Measurements from ENCODE around the gene MGAT4D. TPM values are rescaled to one million over a fixed set of nuclear protein-coding genes. Genes with fewer than 3 reads are reported as not detected.
A peak's percentile ranks its signal among the peaks of the same experiment; 100 is the strongest.

MGAT4D gene
- polyA plus RNA-seq (2013): not detected

GRCh38 chr4:140497747-140498636, at the start of gene MGAT4D:
TSS of gene MGAT4D (minus strand) at chr4:140498293. CDS start at chr4:140498222, 71 bp downstream.
- 2% methylated on average over 60 of the region's 68 CpGs for WGBS (ENCODE audit: insufficient coverage)
- no peak within 1 kb of the TSS for H3K27ac ChIP-seq (ENCODE audit: insufficient read depth in 1 of 2, low read depth in 1 of 2, low read length in 2 of 2, poor library complexity in 1 of 2, severe bottlenecking in 2 of 2)
- ChIA-PET CTCF (interaction anchor here (1.5 kb wide), 1 partner anchor 70 kb away, joined by 7 read pairs; the partner anchor contains the start of gene CLGN), POLR2A (no interaction called here)
- H3K27me3 ChIP-seq (replicated peaks in 2 of 5; ENCODE audit: control insufficient read depth in 4 of 5, insufficient read depth in 5 of 5, low read length in 4 of 5): peaks cover 7 to 47% (median 23%) of the 10 kb centered on the region in 5 experiments
- no peaks in the 10 kb centered on the region for H3K36me3 ChIP-seq (ENCODE audit: control insufficient read depth in 4 of 4, insufficient read depth in 4 of 4, low read length in 3 of 4)
- DNase-seq: peak in 2 of 3 donors; percentile 28 to 48
- peaks cover 0 to 10% (median 8%) of the 10 kb centered on the region in 4 experiments for H3K4me1 ChIP-seq (ENCODE audit: control extremely low read depth in 1 of 4, control insufficient read depth in 4 of 4, insufficient read depth in 4 of 4, low read length in 3 of 4)
- peak within 1 kb of the TSS; percentile 17 to 74 (median 54) for H3K4me3 ChIP-seq (ENCODE audit: control insufficient read depth in 1 of 7, extremely low read depth in 1 of 7, insufficient read depth in 4 of 7, low read depth in 2 of 7, low read length in 6 of 7)
- H3K9me3 ChIP-seq (ENCODE audit: control extremely low read depth in 1 of 5, control insufficient read depth in 4 of 5, insufficient read depth in 2 of 5, low read depth in 1 of 5, low read length in 4 of 5): no peaks in the 10 kb centered on the region

GRCh38 chr4:140533951-140534480, 35.9 kb upstream of the MGAT4D start:
- H3K4me1 ChIP-seq (ENCODE audit: control extremely low read depth in 1 of 4, control insufficient read depth in 4 of 4, insufficient read depth in 4 of 4, low read length in 3 of 4): no peaks in the 10 kb centered on the region
- no peak for DNase-seq
- ChIA-PET POLR2A (no interaction called here), CTCF (no interaction called here)
- H3K27me3 ChIP-seq (replicated peaks in 2 of 5; ENCODE audit: control insufficient read depth in 4 of 5, insufficient read depth in 5 of 5, low read length in 4 of 5): no peaks in the 10 kb centered on the region
- H3K27ac ChIP-seq (ENCODE audit: insufficient read depth in 1 of 2, low read depth in 1 of 2, low read length in 2 of 2, poor library complexity in 1 of 2, severe bottlenecking in 2 of 2): no peak overlapping the region
- H3K36me3 ChIP-seq (ENCODE audit: control insufficient read depth in 4 of 4, insufficient read depth in 4 of 4, low read length in 3 of 4): peaks cover 7 to 29% (median 14%) of the 10 kb centered on the region in 4 experiments
- H3K4me3 ChIP-seq (ENCODE audit: control insufficient read depth in 1 of 7, extremely low read depth in 1 of 7, insufficient read depth in 4 of 7, low read depth in 2 of 7, low read length in 6 of 7): no peak overlapping the region
- H3K9me3 ChIP-seq (ENCODE audit: control extremely low read depth in 1 of 5, control insufficient read depth in 4 of 5, insufficient read depth in 2 of 5, low read depth in 1 of 5, low read length in 4 of 5): no peaks in the 10 kb centered on the region
- 100% methylated on average over 2 of the region's 4 CpGs for WGBS (ENCODE audit: insufficient coverage)

DNA sequence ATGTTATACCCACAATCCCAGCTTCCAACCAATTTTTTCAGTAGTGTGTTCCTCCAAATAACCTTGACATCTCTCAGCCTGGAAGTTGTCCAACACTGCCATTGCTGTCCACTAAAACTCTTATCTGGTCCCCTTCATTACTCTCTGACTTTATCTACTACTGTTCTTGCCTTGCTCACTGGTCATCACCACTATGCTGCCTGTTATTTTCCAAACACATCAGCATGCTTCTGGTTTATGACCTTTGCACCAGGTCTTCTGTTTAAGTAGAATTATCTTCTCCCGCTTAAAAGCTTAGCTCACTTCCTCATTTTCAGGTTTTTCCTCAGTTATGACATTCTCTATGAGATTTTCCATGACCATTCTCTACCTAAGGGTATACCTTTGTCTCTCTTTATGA, 31.3 kb upstream of the MGAT4D start:
- no peak overlapping the region for H3K4me3 ChIP-seq (ENCODE audit: control insufficient read depth in 1 of 7, extremely low read depth in 1 of 7, insufficient read depth in 4 of 7, low read depth in 2 of 7, low read length in 6 of 7)
- no peaks in the 10 kb centered on the region for H3K27me3 ChIP-seq (replicated peaks in 2 of 5; ENCODE audit: control insufficient read depth in 4 of 5, insufficient read depth in 5 of 5, low read length in 4 of 5)
- ChIA-PET POLR2A (no interaction called here), CTCF (interaction anchor here (1.3 kb wide), 1 partner anchor 14 kb away, joined by 3 read pairs; no protein-coding TSS in a partner anchor)
- H3K9me3 ChIP-seq (ENCODE audit: control extremely low read depth in 1 of 5, control insufficient read depth in 4 of 5, insufficient read depth in 2 of 5, low read depth in 1 of 5, low read length in 4 of 5): peaks cover 0 to 2% (median 0%) of the 10 kb centered on the region in 5 experiments
- H3K4me1 ChIP-seq (ENCODE audit: control extremely low read depth in 1 of 4, control insufficient read depth in 4 of 4, insufficient read depth in 4 of 4, low read length in 3 of 4): peaks cover 0 to 8% (median 5%) of the 10 kb centered on the region in 4 experiments
- DNase-seq: no peak
- H3K27ac ChIP-seq (ENCODE audit: insufficient read depth in 1 of 2, low read depth in 1 of 2, low read length in 2 of 2, poor library complexity in 1 of 2, severe bottlenecking in 2 of 2): no peak overlapping the region
- H3K36me3 ChIP-seq (ENCODE audit: control insufficient read depth in 4 of 4, insufficient read depth in 4 of 4, low read length in 3 of 4): peaks cover 5 to 22% (median 10%) of the 10 kb centered on the region in 4 experiments
- 91% methylated on average over 1 of the region's 1 CpG for WGBS (ENCODE audit: insufficient coverage)

DNA sequence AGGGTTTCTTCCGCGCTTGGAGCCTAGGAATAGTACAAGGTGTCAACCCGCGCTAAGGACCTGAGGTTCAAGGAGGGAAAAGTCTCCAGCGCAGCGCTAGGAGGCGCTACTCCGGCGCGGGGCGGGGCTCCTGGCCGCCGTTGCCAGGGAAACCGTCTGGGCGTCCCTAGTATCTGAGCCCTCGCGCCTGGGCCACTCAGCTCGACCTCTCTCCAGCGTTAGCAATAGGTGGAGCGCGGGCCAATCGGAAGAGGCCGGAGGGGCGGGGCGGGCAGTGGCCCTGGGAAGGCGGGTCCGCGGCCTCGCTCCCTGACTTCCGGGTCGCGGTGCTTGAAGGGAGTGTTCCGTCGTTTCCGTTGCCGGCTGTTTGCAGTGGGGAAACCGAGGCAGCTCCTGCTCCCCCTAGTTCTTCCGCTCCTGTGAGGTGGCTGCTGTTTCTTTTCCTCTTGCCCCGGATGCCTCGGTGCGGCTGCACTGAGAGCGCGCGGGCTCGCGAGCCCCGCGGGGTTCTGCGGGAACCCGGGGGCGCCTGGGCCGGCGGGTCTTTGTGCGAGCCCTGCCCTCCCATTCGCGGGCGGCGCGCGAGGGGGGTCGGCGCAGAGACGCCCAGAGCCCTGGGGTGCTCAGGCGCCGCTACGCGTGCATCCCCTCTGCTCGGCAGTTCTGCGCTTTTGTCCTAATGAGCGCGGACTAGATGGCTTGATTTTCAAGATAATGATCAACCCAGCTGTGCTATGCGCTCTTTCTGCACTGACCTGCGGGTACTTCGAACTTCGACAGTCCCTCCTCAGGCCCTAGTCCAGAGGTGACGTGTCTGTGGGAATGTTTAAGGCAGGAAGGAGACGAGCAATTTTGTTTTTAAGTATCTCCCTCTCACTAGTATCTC, 26.0 kb upstream of the MGAT4D start, which contains the start of gene ELMOD2:
ELMOD2 (plus strand) TSS at position 312 of the 886 bp plus-strand sequence. CDS start 1,261 bp downstream, outside the sequence.
- ChIA-PET CTCF (interaction anchor here (0.6 to 4.1 kb wide), 9 partner anchors 12 to 113 kb away, joined by 3 to 15 read pairs (median 3); no protein-coding TSS in a partner anchor), POLR2A (interaction anchor here (0.6 kb wide), 1 partner anchor 12 kb away, joined by 3 read pairs; no protein-coding TSS in a partner anchor)
- WGBS (ENCODE audit: insufficient coverage): 0% methylated on average over 75 of the region's 77 CpGs
- peak; percentile 97 to 99 (median 99) for DNase-seq
- Histone ChIP-seq H3K4me3 (ENCODE audit: control insufficient read depth in 1 of 7, extremely low read depth in 1 of 7, insufficient read depth in 4 of 7, low read depth in 2 of 7, low read length in 6 of 7) (peak within 1 kb of the TSS; percentile 86 to 98 (median 94)), H3K4me1 (ENCODE audit: control extremely low read depth in 1 of 4, control insufficient read depth in 4 of 4, insufficient read depth in 4 of 4, low read length in 3 of 4) (peaks cover 3 to 13% (median 5%) of the 10 kb centered on the region in 4 experiments), H3K27ac (ENCODE audit: insufficient read depth in 1 of 2, low read depth in 1 of 2, low read length in 2 of 2, poor library complexity in 1 of 2, severe bottlenecking in 2 of 2) (peak within 1 kb of the TSS; percentile 8 to 80), H3K9me3 (ENCODE audit: control extremely low read depth in 1 of 5, control insufficient read depth in 4 of 5, insufficient read depth in 2 of 5, low read depth in 1 of 5, low read length in 4 of 5) (peaks cover 0 to 2% (median 0%) of the 10 kb centered on the region in 5 experiments), H3K27me3 (replicated peaks in 2 of 5; ENCODE audit: control insufficient read depth in 4 of 5, insufficient read depth in 5 of 5, low read length in 4 of 5) (no peaks in the 10 kb centered on the region), H3K36me3 (ENCODE audit: control insufficient read depth in 4 of 4, insufficient read depth in 4 of 4, low read length in 3 of 4) (peaks cover 2 to 11% (median 9%) of the 10 kb centered on the region in 4 experiments)

DNA sequence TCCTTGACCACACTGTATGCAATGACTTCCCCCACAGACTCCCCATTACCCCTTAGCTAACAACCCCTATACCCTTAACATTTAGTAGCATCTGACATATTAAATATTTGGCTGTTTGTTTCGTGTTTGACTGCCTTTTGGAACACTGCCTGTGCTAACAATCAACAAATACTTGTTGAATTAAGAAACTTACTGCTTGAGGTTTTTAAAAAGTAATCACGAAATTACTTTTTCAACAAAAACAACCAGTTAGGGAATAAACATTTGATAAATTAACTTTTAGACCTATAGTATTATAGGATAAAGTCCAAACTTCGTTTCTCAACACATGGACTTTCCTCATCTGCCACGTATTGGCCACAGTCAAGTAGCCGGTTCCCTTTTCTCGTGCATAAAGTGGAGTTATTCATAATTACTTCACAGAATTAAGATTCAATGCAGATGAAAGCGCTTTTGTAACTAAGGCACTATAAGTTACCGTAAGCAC, 25.3 kb upstream of the MGAT4D start:
- no peak for DNase-seq
- H3K27ac ChIP-seq (ENCODE audit: insufficient read depth in 1 of 2, low read depth in 1 of 2, low read length in 2 of 2, poor library complexity in 1 of 2, severe bottlenecking in 2 of 2): no peak overlapping the region
- POLR2A ChIA-PET: no interaction called here

GRCh38 chr4:140515423-140515822, 17.3 kb upstream of the MGAT4D start:
- H3K4me1 ChIP-seq (ENCODE audit: control extremely low read depth in 1 of 4, control insufficient read depth in 4 of 4, insufficient read depth in 4 of 4, low read length in 3 of 4): no peaks in the 10 kb centered on the region
- 0% methylated on average over 1 of the region's 1 CpG for WGBS (ENCODE audit: insufficient coverage)
- H3K9me3 ChIP-seq (ENCODE audit: control extremely low read depth in 1 of 5, control insufficient read depth in 4 of 5, insufficient read depth in 2 of 5, low read depth in 1 of 5, low read length in 4 of 5): no peaks in the 10 kb centered on the region
- no peak overlapping the region for H3K4me3 ChIP-seq (ENCODE audit: control insufficient read depth in 1 of 7, extremely low read depth in 1 of 7, insufficient read depth in 4 of 7, low read depth in 2 of 7, low read length in 6 of 7)
- POLR2A ChIA-PET: no interaction called here
- H3K27ac ChIP-seq (ENCODE audit: insufficient read depth in 1 of 2, low read depth in 1 of 2, low read length in 2 of 2, poor library complexity in 1 of 2, severe bottlenecking in 2 of 2): no peak overlapping the region
- CTCF ChIA-PET: no interaction called here
- peaks cover 0 to 2% (median 0%) of the 10 kb centered on the region in 5 experiments for H3K27me3 ChIP-seq (replicated peaks in 2 of 5; ENCODE audit: control insufficient read depth in 4 of 5, insufficient read depth in 5 of 5, low read length in 4 of 5)
- no peaks in the 10 kb centered on the region for H3K36me3 ChIP-seq (ENCODE audit: control insufficient read depth in 4 of 4, insufficient read depth in 4 of 4, low read length in 3 of 4)
- no peak for DNase-seq

More for the DNA sequence above, 25.3 kb upstream of the MGAT4D start:
- Histone ChIP-seq H3K9me3 (ENCODE audit: control extremely low read depth in 1 of 5, control insufficient read depth in 4 of 5, insufficient read depth in 2 of 5, low read depth in 1 of 5, low read length in 4 of 5) (peaks cover 0 to 2% (median 0%) of the 10 kb centered on the region in 5 experiments), H3K4me3 (ENCODE audit: control insufficient read depth in 1 of 7, extremely low read depth in 1 of 7, insufficient read depth in 4 of 7, low read depth in 2 of 7, low read length in 6 of 7) (peak overlapping the region in 6 of 7 experiments; percentile 65 to 98 (median 92)), H3K27me3 (replicated peaks in 2 of 5; ENCODE audit: control insufficient read depth in 4 of 5, insufficient read depth in 5 of 5, low read length in 4 of 5) (no peaks in the 10 kb centered on the region), H3K36me3 (ENCODE audit: control insufficient read depth in 4 of 4, insufficient read depth in 4 of 4, low read length in 3 of 4) (peaks cover 2 to 9% (median 7%) of the 10 kb centered on the region in 4 experiments), H3K4me1 (ENCODE audit: control extremely low read depth in 1 of 4, control insufficient read depth in 4 of 4, insufficient read depth in 4 of 4, low read length in 3 of 4) (peaks cover 3 to 13% (median 5%) of the 10 kb centered on the region in 4 experiments)
- WGBS (ENCODE audit: insufficient coverage): 0% methylated on average over 1 of the region's 8 CpGs
- CTCF ChIA-PET: interaction anchor here (0.8 to 4.1 kb wide), 4 partner anchors 13 to 31 kb away, joined by 3 to 15 read pairs (median 4); no protein-coding TSS in a partner anchor

Data from common myeloid progenitor, CD34-positive (primary cell).